Keratinocyte (primary cell): ENCODE data around the gene ARL6IP5.

Experiments
- CTCF ChIP-seq, 3 experiments: IDR thresholded peaks in 1 of 3; conservative IDR thresholded peaks in 1 of 3; optimal IDR thresholded peaks in 1 of 3; 2 replicates in 2 of 3; 3 replicates in 1 of 3; pipeline versions ENCODE3 to v1.5.1; 2011; ENCODE audit warnings: low read length in 3 of 3, mild to moderate bottlenecking in 3 of 3, moderate library complexity in 2 of 3, control low read depth in 1 of 3, inconsistent platforms in 1 of 3; ENCODE audit not compliant: insufficient read depth in 2 of 3; ENCODE audit errors: extremely low read depth in 1 of 3
- EZH2 ChIP-seq: IDR thresholded peaks from one replicate; pipeline ENCODE4 v1.6.1; 2012; ENCODE audit warnings: inconsistent platforms, mild to moderate bottlenecking, low read length, moderate library complexity

- TF ChIP-seq CTCF (optimal IDR thresholded peaks at IDR 0.05 in 1 of 3, IDR thresholded peaks at IDR 0.05 in 1 of 3, conservative IDR thresholded peaks at IDR 0.05 in 1 of 3; ENCODE audit: extremely low read depth in 1 of 3, insufficient read depth in 2 of 3, low read length in 3 of 3) (no peak), EZH2 (no peak)
These were observed 44.8 kb downstream of the ARL6IP5 start for GRCh38 chr3:69129531-69129930.
